GM19099 (cell line): ENCODE results near the gene ZNF117.

ENCODE experiments used
- POLR2A ChIP-seq: IDR thresholded peaks from 3 replicates; pipeline ENCODE4 v1.6.1; 2011; ENCODE audit warnings: low read depth; ENCODE audit not compliant: insufficient read length; ENCODE audit errors: extremely low read depth

Gene ZNF117

GRCh38 chr7:64978497-64979203 is 12.2 kb downstream of the ZNF117 start:
- TF ChIP-seq POLR2A, result no peak

DNA sequence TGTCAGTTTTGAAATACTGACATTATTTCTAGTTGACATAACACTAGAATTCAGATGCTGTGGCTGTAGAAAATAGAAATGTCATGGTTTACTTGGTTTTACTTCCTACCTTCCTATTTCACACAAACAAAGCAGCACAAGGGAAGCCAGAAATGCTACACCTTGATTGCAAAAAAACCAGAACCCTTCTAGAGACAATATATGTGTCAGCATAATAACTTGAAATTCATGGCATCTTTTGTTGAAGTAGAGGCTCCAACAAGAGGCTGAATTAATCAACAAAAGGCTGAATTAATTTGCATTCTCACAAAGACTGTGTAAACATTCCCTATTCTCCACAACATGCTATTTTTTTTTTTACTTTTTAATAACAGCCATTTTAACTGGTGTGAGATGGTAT is 25.2 kb downstream of the ZNF117 start:
- TF ChIP-seq POLR2A, result no peak

- TF ChIP-seq POLR2A, result no peak
Measured at GRCh38 chr7:64959072-64959747, 31.6 kb downstream of the ZNF117 start.

- TF ChIP-seq POLR2A, result no peak
Measured at GRCh38 chr7:64951250-64951848, 39.5 kb downstream of the ZNF117 start.

DNA sequence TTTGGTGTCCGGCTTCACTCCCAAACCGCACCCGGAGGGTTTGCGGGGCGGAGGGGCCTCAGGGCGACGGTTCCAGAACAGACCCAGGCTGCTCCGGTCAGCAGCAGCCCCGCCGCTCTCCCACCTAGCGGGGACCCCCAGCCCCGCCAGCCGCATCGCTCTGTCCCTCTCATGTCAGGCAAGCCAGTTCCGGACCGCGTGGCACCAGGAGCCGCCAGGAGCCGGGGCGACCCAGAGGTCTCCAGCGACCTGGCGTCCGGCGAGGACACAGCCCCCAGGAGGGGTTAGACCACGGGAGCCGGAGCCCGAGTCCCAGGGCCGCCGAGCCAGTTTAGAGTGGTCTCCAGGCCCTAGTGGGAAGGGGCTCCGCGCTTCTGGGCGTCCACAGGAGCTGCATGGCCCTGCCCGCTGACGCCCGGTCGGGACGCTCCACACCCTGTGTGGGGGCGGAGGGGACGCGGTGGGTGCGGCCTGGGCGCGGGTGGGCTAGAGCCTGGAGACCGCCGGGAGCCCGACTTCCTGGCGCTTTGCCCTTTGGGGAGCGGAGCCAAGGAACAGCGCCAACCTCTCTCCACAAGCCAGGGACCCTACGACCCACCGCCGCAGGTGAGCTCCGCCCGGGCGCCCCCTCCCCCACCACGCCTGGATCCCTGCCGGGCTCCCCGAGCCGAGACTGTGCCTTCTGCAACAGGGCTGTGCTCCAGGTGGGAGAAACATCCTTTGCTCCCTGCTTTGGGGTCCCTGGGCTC is 43.4 kb downstream of the ZNF117 start:
- TF ChIP-seq POLR2A, result no peak

DNA sequence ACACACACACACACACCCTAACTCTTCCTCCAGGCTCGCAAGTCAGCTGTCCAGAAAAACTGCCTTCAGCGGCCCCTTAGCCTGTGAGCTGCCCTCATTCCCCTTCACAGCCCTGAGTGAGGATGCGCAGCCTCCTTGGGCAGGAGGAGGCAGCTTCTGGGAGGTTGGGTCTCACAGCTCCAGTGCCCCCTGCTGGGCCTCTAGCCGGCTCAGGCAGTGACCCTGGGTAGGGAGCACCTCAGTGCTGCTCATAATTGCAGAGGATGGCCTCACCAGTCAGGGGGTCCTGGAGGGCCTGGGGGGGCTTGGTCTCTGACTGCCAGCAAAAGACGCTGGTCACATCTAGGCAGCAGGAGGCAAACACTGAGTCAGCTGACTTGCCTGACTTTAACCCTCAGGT is 44.1 kb downstream of the ZNF117 start:
- no peak for TF ChIP-seq POLR2A

DNA sequence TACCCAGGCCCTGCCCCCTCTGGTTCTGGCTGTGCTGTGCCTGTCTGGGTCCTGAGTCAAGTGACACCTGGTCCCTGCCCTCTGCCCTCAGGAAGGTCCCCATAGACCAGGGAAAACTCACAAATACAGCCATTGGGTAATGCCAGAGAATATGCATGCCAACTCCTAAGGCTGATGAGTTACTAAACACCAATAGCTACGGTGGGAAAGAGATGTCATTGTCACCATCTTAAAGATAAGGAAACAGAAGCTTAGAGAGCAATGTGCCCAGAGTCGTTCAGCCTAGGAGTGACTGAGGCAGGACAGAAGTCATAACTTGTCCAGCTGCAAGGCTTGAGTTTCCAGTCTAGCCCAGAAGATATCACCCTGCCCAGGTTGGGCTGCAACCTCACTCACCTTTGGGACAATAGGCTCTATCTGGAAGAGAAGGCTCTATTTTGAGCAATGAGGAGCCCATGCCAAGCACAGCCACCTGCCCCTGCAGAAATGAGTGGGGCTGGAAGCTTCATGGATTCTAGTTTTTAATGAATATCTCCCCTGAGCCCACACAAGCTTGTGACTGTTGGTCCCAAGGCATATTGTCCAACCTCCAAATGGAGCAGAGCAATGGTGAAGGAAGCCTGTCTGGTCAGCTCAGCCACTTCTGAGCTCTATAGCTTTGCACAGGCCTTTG is 45.2 kb downstream of the ZNF117 start:
- no peak for TF ChIP-seq POLR2A

GRCh38 chr7:64938540-64938939 is 52.3 kb downstream of the ZNF117 start:
- TF ChIP-seq POLR2A, result no peak

DNA sequence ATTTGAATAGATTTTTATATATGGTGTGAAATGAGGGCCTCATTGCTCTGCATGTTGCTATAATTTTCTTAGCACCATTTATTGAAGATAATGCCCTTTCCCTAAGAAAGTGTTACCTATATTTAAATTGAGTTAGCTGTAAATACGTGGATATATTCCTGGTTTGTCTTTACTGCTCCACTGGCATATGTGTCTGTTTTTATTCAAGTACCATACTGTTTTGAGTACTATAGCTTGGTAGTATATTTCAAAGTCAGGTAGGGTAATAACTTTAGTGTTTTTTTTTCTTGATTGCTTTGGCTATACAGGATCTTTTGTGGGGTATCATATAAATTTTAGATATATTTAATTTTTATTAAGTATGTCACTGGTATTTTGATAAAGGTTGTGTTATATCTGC is 56.4 kb downstream of the ZNF117 start:
- TF ChIP-seq POLR2A, result no peak
